HS-27A (cell line): ENCODE data around the gene FAXDC2.

Experiments used
- DNase-seq: peaks from one replicate; pipeline ENCODE4 v3.0.0-alpha.2; 2012; ENCODE audit warnings: low read depth, missing footprints

Gene FAXDC2

DNA sequence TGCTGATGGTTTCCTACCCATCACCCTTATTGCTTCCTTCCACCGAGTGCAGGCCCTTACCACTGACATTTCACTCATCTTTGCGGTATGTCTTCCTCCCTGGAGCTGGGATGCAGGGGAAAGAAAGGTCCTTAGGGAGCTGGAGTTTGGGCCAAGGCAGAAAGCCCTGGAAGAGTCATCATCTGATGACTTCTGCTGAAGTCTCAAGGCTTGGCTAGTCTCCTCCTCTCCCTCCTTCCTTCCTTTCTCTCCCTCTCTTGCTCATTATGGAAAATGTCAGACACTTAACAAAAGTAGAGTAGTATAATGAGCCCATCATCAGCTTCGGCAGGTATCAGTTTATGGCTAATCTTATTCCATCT, 55.2 kb downstream of the FAXDC2 start:
- DNase-seq = no peak

DNA sequence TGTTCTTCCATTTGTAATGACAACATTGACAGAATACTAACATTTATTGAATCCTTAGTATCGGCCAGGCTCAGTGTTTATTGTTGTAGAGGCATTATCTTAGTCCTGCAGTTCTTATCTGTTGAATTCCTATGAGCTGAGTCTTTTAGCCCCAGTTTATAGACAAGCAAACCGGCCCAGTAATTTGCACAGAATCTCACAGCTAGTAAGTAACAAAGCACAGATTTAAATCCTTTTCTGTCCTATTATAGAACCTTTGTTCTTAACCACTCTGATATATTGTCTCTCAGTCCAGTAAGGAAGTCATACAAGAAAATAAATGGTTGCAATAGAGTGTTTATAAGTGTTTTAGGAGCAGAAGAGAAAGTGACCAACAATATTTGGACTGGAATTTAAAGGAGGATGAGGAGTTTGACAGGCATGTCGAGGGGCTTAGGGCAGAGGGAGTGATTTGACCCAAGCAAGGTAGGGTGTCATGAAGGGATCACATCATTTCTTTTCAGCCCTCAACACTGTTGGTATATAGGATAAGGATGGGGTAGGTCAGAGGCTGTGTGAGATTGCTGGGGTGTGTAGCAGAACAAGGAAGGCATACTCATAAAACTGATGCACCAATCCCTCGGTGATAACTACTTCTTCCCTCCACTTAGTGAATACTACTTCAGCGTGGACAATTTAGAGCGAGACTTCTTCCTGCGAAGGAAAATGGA, 55.7 kb downstream of the FAXDC2 start:
- no peak for DNase-seq

DNA sequence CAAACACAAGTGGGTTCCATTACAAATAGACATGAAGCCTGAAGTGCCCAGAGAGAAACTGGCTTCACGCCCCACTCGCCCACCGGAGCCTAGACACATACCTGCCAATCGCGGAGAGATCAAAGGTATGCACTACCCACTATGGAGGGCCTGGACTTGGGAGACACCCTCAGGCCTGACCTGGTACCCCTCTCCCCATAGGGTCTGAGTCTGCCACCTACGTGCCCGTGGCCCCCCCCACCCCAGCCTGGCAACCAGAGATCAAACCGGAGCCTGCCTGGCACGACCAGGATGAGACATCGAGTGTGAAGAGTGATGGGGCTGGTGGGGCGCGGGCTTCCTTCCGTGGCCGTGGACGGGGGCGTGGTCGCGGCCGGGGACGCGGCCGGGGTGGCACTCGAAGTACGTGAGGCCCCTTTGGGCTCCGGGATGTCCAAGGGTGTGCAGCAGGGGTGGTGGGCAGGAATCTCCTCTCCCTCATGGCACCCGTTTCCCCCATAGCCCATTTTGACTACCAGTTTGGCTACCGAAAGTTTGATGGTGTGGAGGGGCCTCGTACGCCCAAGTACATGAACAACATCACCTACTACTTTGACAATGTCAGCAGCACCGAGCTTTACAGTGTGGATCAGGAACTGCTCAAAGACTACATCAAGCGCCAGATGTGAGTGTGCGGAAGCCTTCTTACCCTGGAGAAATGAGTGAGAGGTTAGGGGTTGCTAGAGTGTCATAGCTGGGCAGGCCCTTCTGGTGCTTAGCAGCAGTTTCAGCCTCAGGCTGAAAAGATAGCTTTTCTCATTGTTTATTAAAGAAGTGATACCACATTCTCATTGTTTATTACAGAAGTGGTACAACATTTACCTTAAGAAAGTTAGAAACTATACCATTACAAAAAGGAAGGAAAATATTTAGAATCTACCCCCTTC, 56.5 kb downstream of the FAXDC2 start:
- DNase-seq = no peak

DNA sequence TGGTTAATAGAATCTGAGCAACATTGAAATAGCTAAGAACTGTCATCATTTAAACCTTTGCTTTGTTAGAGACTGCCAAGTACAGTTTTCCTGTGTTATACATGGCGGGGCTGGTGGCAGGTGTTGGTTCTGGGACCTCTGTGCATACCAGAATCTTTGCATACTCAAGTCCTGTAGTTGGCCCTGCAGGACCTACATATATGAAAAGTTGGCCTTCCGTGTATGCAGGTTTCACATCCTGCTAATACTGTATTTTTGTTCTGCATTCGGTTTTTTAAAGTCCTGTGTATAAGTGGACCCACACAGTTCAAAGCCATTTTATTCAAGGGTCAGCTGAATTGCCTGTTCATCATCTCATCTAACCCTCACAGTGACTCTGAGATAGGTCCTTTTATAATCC, 58.9 kb downstream of the FAXDC2 start:
- no peak for DNase-seq

DNA sequence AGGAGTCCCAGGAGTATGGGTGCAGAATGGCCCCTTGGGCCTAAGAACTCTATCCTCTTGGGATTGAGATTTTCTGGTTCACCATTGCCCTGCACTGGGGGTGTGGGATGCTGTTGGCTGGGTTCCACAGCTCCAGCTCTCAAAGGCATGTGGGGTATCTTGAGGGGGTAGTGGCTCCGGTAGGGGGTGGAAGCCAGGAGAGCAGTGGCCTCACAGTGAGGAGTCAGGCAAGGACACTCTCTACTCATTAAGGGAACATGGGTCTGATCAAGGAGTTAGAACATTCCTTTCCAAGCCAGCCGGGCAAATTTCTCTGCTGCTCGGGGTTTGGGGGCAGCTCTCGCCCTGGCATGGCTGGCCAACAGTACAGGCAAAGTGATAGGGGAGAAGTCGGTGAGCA, 62.2 kb downstream of the FAXDC2 start:
- no peak for DNase-seq

DNA sequence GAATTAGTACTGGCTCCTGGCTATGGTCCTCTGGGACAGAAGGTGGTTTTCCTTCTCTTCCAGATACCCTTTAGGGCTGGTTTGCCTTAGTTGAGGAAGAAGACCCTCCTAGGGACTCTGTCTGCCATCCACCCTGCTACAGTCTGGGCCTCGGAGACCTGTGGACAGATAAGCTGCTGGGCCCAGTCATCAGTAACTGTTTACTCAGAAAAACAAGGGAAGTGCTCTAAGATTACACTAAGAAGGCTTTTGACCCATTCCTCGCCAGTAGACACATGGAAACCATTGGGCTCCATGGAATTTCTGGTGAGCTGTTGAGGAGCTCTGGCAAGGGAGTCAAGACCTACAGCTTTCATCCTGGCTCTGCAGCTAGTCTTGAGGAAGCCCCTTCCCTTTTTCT, 64.0 kb downstream of the FAXDC2 start:
- no peak for DNase-seq

DNA sequence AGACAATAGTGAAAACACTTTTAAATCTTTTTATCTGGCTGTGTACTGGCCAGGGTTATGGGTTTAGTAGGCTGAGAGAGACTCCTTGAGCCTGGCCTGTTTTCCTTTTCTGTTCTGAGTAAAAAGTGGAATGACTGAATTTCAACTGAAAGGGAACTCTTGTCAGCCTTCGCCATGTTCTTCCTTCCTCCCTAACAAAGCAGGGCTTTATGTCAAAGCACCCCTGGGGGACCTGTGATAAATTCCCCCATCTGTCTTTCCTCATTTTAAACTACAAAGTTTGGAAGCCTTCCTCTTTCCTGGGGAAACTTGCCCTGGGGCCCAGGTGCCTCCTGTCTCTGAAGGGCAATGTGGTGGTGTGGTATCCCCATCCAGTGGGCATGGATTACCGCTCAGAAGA, 65.5 kb downstream of the FAXDC2 start:
- no peak for DNase-seq

- no peak for DNase-seq
Measured at GRCh38 chr5:154783774-154784460, 66.5 kb downstream of the FAXDC2 start.

- DNase-seq = no peak
Measured at GRCh38 chr5:154782812-154783592, 67.4 kb downstream of the FAXDC2 start.

GRCh38 chr5:154782326-154782725, 68.1 kb downstream of the FAXDC2 start:
- DNase-seq = no peak

- DNase-seq = no peak
Measured at GRCh38 chr5:154780128-154780527, 70.3 kb downstream of the FAXDC2 start.

GRCh38 chr5:154779105-154779504, 71.3 kb downstream of the FAXDC2 start:
- no peak for DNase-seq

DNA sequence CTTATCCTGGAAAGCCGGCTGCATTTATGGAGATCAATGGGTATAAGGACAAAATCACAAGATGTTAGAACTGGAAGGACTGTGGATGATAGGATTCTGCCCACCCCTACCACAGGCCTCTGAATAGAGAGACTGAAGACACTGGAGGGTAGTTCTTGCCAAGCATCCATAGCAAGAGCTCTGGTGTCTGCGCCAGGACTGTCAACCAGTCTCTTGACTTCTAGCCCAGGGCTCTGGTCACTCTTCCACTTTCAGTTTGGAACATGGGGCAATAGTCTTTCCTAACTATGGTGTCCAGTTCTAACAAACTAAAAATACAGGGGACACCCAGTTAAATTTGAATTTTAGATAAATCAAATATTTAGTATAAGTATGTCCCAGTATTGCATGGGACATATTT, 71.9 kb downstream of the FAXDC2 start:
- no peak for DNase-seq

DNA sequence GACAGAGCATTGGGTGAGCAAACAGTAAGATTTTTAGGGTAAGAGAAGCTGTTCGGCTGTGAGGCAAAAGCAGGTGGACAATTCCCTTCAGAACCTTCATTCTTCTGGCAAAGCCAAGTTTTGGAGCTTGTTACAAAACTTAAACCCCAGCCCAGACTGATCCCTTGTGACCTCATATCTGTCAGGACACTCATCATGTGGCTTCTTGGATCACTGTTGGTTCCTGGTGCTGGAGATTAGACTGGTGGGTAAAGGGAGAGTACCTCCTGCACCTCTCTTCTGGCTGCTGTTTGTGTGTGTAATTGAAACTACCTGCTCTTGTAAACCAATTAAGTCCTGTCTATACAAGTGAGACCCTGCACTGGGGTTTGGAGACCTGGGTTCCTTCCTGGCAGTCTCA, 74.2 kb downstream of the FAXDC2 start:
- no peak for DNase-seq

DNA sequence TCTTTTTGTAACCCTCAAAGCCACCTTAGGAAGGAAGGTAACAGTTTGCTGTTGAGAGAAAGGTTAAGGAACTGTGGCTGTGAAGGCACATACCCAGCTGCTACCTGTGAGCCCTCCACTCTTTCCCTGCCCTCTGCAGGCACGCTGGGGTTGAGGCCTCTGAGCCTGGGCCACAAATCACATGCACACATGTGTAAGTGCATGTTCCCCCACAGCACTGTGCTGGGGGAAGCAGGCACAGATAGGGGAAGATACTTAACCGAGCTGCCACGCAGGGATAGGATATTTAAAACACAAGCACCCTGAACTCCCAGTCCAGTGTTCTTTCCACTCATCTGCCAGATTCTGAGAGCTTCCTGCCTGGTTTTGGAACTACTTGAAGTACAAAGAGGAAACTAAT, 77.1 kb downstream of the FAXDC2 start:
- no peak for DNase-seq

DNA sequence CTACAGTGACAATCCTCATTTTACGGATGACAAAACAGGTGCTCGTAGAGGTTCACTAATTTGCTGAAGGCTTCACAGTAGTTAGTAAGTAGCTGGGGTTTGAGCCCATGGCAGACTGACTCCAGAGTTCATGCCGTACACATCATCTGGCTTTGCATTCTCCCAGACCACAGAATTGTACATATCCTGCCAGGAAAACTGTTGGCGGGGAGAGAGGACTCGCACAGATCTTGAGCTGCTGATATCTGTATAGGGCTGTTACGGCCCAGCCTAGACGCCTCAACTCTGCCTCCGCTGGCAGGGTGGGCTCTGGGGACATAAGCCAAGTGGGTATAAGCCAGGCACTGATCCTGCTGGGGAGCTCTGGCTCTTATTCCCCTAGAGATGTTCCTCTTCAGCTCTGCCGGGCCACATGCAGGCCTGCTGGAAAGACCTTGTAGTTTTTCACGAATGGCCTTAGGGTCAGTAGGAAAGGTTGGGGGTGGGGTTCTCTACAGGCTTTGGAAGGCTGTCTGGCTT, 79.0 kb downstream of the FAXDC2 start:
- DNase-seq = no peak

- DNase-seq = no peak
Measured at GRCh38 chr5:154770111-154770510, 80.3 kb downstream of the FAXDC2 start.
